HG03108 (cell line): ENCODE results near the gene LRMDA.

Experiments used
- ATAC-seq: cut with Tn5 transposase; IDR thresholded peaks from one replicate; pipeline ENCODE4 v1.9.1; 2021; ENCODE audit warnings: moderate library complexity; ENCODE audit not compliant: unreplicated experiment

The LRMDA gene

GRCh38 chr10:76432016-76433012 lies 1000.9 kb downstream of the LRMDA start:
- no peak for ATAC-seq

GRCh38 chr10:76433161-76434005 lies 1002.0 kb downstream of the LRMDA start:
- no peak for ATAC-seq

GRCh38 chr10:76435157-76435556 lies 1003.7 kb downstream of the LRMDA start:
- no peak for ATAC-seq

GRCh38 chr10:76436401-76436811 lies 1005.0 kb downstream of the LRMDA start:
- no peak for ATAC-seq

GRCh38 chr10:76436981-76437380 lies 1005.6 kb downstream of the LRMDA start:
- ATAC-seq: no peak

- no peak for ATAC-seq
Observed at GRCh38 chr10:76440426-76440825, 1009.0 kb downstream of the LRMDA start.

- ATAC-seq: no peak
Observed at GRCh38 chr10:76442113-76442512, 1010.7 kb downstream of the LRMDA start.

GRCh38 chr10:76444034-76444800 lies 1012.8 kb downstream of the LRMDA start:
- ATAC-seq: no peak

GRCh38 chr10:76447578-76447977 lies 1016.2 kb downstream of the LRMDA start:
- ATAC-seq: no peak

- ATAC-seq: no peak
Observed at GRCh38 chr10:76451911-76452310, 1020.5 kb downstream of the LRMDA start.

GRCh38 chr10:76453332-76453731 lies 1021.9 kb downstream of the LRMDA start:
- ATAC-seq: no peak

GRCh38 chr10:76453997-76454396 lies 1022.6 kb downstream of the LRMDA start:
- ATAC-seq: no peak

GRCh38 chr10:76454506-76455140 lies 1023.2 kb downstream of the LRMDA start:
- ATAC-seq: no peak

GRCh38 chr10:76456197-76456596 lies 1024.8 kb downstream of the LRMDA start:
- no peak for ATAC-seq

- ATAC-seq: no peak
Observed at GRCh38 chr10:76459016-76459730, 1027.7 kb downstream of the LRMDA start.

- no peak for ATAC-seq
Observed at GRCh38 chr10:76461024-76461423, 1029.6 kb downstream of the LRMDA start.

GRCh38 chr10:76463111-76463510 lies 1031.7 kb downstream of the LRMDA start:
- ATAC-seq: no peak

- no peak for ATAC-seq
Observed at GRCh38 chr10:76466836-76467503, 1035.5 kb downstream of the LRMDA start.

- ATAC-seq: no peak
Observed at GRCh38 chr10:76469675-76470074, 1038.3 kb downstream of the LRMDA start.
